ENCODE results near the gene CFTR. TPM values are rescaled to one million over a fixed set of nuclear protein-coding genes. Genes with fewer than 3 reads are reported as not detected.

Gene CFTR
- total RNA-seq, 1 donor from 2014 or later = not detected

GRCh38 chr7:117630907-117631564, 151.2 kb downstream of the CFTR start:
- Mint-ChIP-seq H3K9me3 (peaks cover 3% of the 10 kb centered on the region), H3K4me3 (no peak overlapping the region), H3K36me3 (ENCODE audit: low read depth) (no peaks in the 10 kb centered on the region), H3K27ac (no peak overlapping the region), H3K27me3 (no peaks in the 10 kb centered on the region), H3K4me1 (no peaks in the 10 kb centered on the region)
- CTCF ChIA-PET = no interaction called here
- no peak for TF ChIP-seq CTCF (IDR thresholded peaks at IDR 0.05)
- ATAC-seq (ENCODE audit: low read depth) = no peak
- POLR2A ChIA-PET = no interaction called here
- intact Hi-C loops (cut with micrococcal nuclease) = no loop called here
- no peak for DNase-seq

- H3K36me3 Mint-ChIP-seq (ENCODE audit: low read depth) = no peaks in the 10 kb centered on the region
- no peak overlapping the region for H3K4me3 Mint-ChIP-seq
- no peak for DNase-seq
Observed at GRCh38 chr7:117631652-117632051, 151.8 kb downstream of the CFTR start.

DNA sequence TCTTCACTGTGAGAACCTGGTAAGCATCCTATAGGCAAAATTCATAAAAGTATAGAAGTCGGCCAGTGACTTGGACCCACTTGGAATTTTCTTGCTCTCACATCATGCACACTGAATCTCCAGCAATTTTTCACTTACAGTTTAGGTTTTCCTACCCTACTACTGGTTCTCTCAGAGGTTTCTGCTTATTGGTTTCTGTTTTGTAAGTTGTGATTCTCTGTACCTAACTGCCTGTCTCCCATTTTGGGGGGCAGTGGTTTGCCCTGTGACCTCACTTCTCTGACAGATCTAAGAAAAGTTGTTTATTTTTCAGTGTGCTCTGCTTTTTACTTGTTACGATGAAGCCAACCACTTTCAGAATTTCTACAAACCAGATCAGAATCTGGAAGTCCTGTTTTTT, 158.1 kb downstream of the CFTR start:
- Mint-ChIP-seq H3K36me3 (ENCODE audit: low read depth) (no peaks in the 10 kb centered on the region), H3K4me1 (no peaks in the 10 kb centered on the region), H3K27me3 (no peaks in the 10 kb centered on the region), H3K27ac (no peak overlapping the region), H3K9me3 (peaks cover 3% of the 10 kb centered on the region), H3K4me3 (no peak overlapping the region)
- no peak for ATAC-seq (ENCODE audit: low read depth)
- no peak for DNase-seq
- ChIA-PET POLR2A (no interaction called here), CTCF (no interaction called here)
- intact Hi-C loops (cut with micrococcal nuclease) = no loop called here
- no peak for TF ChIP-seq CTCF (IDR thresholded peaks at IDR 0.05)

More at GRCh38 chr7:117631652-117632051, 151.8 kb downstream of the CFTR start:
- H3K4me1 Mint-ChIP-seq = no peaks in the 10 kb centered on the region
- intact Hi-C loops (cut with micrococcal nuclease) = no loop called here
- no peak overlapping the region for H3K27ac Mint-ChIP-seq
- H3K27me3 Mint-ChIP-seq = no peaks in the 10 kb centered on the region
- no peak for TF ChIP-seq CTCF (IDR thresholded peaks at IDR 0.05)
- POLR2A ChIA-PET = no interaction called here
- ATAC-seq (ENCODE audit: low read depth) = no peak
- H3K9me3 Mint-ChIP-seq = peaks cover 3% of the 10 kb centered on the region
- CTCF ChIA-PET = no interaction called here

DNA sequence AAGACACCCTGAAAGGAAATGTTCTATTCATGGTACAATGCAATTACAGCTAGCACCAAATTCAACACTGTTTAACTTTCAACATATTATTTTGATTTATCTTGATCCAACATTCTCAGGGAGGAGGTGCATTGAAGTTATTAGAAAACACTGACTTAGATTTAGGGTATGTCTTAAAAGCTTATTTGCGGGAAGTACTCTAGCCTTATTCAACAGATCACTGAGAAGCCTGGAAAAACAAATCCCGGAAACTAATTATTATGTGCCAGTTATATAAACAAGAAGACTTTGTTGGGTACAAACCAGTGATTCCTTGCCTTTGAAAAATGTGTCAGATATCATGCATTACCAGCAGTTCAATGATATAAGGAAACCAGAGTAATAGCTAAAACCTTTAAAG, 160.1 kb downstream of the CFTR start:
- no peaks in the 10 kb centered on the region for H3K36me3 Mint-ChIP-seq (ENCODE audit: low read depth)
- no peak for DNase-seq

DNA sequence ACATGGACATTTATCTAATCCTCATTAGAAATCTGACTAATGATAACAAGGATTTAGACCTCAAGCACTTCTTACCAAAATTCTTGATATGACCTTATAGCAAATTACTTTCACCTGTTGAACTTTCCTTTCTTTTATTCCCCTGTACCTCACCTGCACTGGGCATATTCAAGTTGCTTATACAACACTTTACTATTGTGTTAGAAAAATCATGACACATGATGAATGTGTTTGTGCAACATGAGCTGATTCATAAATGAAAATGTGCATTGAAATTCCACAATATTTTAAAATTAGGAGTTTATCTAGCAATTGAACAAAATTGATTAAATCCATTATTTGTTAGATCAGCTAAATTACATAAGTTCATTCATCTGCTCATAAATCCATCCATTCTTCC, 160.6 kb downstream of the CFTR start:
- H3K9me3 Mint-ChIP-seq = no peaks in the 10 kb centered on the region
- ChIA-PET POLR2A (no interaction called here), CTCF (no interaction called here)
- H3K4me3 Mint-ChIP-seq = no peak overlapping the region
- no peaks in the 10 kb centered on the region for H3K36me3 Mint-ChIP-seq (ENCODE audit: low read depth)
- intact Hi-C loops (cut with micrococcal nuclease) = no loop called here
- ATAC-seq (ENCODE audit: low read depth) (no peak), DNase-seq (no peak)
- no peak for TF ChIP-seq CTCF (IDR thresholded peaks at IDR 0.05)
- H3K27ac Mint-ChIP-seq = no peak overlapping the region
- no peaks in the 10 kb centered on the region for H3K4me1 Mint-ChIP-seq
- H3K27me3 Mint-ChIP-seq = no peaks in the 10 kb centered on the region

More for the DNA sequence above, 160.1 kb downstream of the CFTR start:
- intact Hi-C loops (cut with micrococcal nuclease) = no loop called here
- no peaks in the 10 kb centered on the region for H3K27me3 Mint-ChIP-seq
- no peaks in the 10 kb centered on the region for H3K4me1 Mint-ChIP-seq
- POLR2A ChIA-PET = no interaction called here
- ATAC-seq (ENCODE audit: low read depth) = no peak
- no peak for TF ChIP-seq CTCF (IDR thresholded peaks at IDR 0.05)
- H3K27ac Mint-ChIP-seq = no peak overlapping the region
- H3K4me3 Mint-ChIP-seq = no peak overlapping the region
- CTCF ChIA-PET = no interaction called here
- no peaks in the 10 kb centered on the region for H3K9me3 Mint-ChIP-seq

Data from activated B cell treated with CpG ODN at 0.5 μM for 24 hours (primary cell).